IPS-NIHi11 (cell line): ENCODE results near the gene PLCZ1.
"Not testable (repeated sequence)": the region's sequence is repeated elsewhere in the genome, so short reads cannot be mapped to it uniquely, and the experiment has no call there.

Experiments
- DNase-seq: peaks from one replicate; pipeline ENCODE4 v3.0.0; 2012; ENCODE audit warnings: mixed read lengths, low spot score

The PLCZ1 gene

DNA sequence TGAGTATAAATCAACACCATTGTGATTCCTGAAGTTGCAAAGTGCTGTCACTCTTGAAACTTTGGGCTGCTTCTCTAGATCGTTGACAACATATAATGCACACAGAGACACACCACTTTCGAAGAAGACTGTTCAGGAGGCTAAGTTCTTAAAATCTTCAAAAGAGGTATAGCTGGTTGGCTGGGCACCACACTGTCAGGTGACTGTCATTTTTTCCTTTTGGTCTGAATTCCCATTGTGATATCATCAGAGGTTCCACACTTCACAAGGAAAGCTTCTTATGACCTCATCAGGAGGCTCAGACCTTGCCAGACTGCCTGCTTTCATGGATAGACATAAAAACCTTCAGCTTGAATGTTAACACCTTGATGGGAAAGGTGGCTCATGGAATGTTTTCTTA, at the start of gene PLCZ1, which contains the start of gene CAPZA3:
Gene PLCZ1 (minus strand): TSS at position 194 of the 400 bp plus-strand sequence. CDS start 641 bp downstream, outside the sequence.
Gene CAPZA3 (plus strand): TSS at position 301 of the 400 bp plus-strand sequence. CDS start 150 bp downstream, outside the sequence.
- DNase-seq: no peak

DNA sequence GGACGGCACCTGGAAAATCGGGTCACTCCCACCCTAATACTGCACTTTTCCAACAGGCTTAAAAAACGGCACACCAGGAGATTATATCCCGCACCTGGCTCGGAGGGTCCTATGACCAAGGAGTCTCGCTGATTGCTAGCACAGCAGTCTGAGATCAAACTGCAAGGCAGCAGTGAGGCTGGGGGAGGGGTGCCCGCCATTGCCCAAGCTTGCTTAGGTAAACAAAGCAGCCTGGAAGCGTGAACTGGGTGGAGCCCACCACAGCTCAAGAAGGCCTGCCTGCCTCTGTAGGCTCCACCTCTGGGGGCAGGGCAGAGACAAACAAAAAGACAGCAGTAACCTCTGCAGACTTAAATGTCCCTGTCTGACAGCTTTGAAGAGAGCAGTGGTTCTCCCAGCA, 47.7 kb upstream of the PLCZ1 start:
- not testable (repeated sequence) for DNase-seq

DNA sequence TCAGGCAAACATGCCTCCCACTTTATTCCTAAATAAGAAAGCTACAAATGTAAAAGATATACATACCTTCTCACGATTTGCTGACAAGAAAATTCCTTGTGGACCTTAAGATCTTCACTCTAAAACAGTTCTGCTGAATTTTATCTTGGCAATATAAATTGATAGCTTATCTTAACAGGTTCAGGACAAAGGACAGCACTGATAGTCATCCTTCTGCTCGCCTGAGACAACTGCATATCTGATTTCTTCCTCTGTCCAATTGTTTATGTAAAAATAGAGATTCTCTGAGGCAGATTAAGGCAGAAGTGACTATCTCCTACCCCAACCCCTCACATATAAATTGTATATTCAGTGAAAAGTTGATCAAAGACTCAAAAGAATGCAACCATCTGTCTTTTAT, 45.0 kb upstream of the PLCZ1 start:
- DNase-seq: no peak

DNA sequence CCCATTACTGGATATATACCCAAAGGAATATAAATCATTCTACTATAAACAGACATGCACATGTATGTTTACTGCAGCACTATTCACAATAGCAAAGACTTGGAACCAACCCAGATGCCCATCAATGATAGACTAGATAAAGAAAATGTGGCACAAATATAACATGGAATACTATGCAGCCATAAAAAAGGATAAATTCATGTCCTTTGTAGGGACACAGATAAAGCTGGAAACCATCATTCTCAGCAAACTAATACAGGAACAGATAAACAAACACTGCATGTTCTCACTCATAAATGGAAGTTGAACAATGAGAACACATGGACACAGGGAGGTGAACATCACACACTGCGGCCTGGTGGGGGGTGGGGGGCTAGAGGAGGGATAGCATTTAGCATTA, 28.7 kb upstream of the PLCZ1 start:
- DNase-seq: not testable (repeated sequence)

DNA sequence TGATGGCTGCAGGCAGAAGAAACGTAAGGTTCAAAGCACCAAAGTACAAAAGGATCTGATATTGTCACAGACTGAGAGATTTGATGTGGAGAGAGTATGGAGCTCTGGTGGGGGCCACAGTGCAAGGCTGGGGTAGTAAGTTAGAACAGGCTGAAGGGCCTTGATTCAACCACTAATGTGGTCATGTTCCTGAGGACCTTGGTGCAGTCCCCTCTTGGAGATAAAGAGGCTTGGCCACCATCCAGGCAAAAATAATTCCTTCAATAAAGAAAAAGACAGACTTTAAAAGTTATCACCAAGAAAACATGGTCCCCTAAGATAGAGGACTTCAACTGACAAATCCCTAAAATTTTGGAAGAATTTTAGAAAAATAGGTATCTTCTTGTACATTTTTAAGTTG, 17.5 kb upstream of the PLCZ1 start:
- no peak for DNase-seq

DNA sequence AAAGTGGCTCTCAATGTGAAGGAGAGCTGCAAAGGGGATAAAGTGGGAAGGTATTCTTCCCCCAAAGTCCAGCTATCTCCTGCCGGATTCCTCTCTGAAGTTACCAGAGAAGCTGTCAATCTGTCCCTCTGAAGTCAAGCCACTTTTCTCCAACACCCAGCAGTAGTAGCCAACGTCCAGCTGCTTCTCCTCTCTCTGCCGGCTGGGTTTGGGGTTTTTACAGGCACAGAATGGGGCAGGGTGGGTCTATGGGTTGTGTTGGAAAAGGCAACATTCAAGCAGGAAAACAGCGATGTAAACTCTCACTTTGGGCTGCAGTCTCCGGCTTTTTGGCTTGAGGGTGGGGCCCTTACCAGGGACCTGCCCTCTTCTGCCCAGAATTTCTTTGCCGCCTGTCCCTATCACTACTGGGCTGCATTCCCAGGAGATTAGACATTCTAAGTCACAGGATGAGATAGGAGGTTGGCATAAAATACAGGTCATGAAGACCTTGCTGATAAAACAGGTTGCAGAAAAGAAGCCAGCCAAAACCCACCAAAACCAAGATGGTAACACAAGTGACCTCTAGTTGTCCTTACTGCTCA, 16.4 kb upstream of the PLCZ1 start:
- DNase-seq: no peak

DNA sequence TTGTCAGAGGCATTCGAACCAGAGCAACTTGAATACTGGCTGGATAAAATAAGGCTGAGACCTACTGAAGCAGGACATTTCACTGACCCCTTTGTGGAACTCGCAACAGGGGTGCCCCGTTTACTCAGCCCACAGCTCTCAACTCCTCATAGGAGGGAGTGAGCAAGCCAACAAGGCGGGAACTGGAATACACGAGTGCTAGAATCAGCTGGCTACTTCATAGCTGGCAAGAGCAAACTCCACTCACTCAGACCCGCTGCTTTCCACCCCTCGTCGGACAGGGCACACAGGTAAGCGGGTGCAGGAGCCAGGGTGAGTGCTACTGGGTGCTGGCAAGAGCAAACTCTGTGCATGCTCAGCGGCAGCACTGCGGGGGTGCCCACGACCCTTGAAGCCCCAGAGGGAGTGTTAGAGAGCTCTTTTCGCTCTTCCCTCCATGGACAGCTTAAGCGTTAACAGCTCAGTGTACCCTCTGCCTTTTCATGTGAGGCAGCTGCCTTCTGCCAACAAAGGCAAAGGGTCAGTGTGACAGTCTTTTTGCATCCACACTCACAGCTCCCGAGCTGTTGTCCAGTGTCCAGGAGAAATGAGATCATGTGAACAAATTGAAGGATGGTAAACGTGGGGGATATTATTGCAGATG, 15.8 kb upstream of the PLCZ1 start:
- no peak for DNase-seq

GRCh38 chr12:18752947-18753346, 15.1 kb upstream of the PLCZ1 start:
- DNase-seq: peak; percentile 50

- peak; percentile 29 for DNase-seq
Observed at GRCh38 chr12:18752280-18752920, 14.6 kb upstream of the PLCZ1 start.

- no peak for DNase-seq
Observed at GRCh38 chr12:18751866-18752265, 14.1 kb upstream of the PLCZ1 start.

GRCh38 chr12:18750085-18750484, 12.3 kb upstream of the PLCZ1 start:
- DNase-seq: no peak

DNA sequence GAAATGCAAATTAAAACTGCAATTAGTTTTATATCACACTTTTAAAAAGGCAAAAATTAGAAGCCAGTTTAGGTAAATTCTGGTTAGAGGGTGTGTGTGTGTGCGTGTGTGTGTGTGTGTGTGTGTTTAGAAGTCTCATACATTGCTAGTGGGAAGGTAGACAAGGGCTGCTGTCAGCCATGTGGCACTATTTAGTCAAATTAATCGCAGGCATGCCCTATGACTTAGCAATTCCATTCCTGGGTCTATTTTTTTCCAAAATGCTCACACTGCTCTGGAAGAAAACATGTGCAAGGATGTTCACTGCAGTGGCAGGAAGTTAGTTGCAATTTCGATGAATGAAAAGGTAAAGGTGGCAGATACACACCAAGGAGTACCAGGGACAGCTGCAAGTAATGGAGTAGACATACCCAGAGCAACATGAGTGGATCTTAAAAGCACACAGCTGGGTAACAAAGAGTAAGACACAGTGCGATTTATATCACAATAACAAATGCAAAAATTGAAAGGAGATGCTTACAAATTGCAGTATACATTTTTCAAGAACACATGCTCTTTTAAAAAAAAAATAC, 11.7 kb upstream of the PLCZ1 start:
- no peak for DNase-seq

DNA sequence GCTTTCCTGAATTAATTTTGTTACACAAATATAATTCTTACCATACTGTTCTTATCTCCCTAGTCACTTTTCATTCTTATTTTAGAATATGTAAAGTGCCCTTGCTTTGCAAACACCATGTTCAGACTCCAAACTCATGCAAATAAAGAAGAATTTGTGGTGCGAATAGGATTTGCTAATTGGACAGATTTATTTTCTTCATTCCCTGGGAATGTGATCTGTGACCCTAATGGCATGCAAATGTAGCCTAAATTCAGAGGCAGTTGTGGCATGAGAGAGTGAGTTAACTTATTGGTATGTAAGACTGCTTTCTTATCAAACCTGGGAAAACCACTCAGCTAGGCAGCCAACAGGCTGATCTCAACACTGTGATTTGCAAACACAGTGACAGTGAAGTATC, 10.1 kb upstream of the PLCZ1 start:
- DNase-seq: peak; percentile 16

- DNase-seq: no peak
Observed at GRCh38 chr12:18731156-18731555, 6.7 kb downstream of the PLCZ1 start.

DNA sequence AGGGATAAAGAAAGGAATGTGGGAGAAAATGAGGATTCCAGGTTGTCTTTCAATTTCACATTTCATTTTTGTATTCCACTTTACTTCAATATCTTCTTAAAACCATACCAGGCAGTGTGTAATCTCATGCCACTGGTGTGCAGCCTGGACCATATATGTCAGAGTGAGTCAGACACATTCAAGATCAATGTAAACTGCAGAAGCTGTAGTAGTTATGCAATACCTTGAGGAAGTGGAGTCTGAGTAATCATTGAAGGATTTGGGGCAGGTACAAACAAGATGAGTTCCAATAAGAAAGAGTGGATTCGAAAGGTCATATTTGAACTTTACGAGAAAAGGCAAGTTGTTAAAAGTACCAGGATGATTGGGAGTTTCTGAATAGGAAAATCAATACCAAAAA, 14.1 kb downstream of the PLCZ1 start:
- no peak for DNase-seq

DNA sequence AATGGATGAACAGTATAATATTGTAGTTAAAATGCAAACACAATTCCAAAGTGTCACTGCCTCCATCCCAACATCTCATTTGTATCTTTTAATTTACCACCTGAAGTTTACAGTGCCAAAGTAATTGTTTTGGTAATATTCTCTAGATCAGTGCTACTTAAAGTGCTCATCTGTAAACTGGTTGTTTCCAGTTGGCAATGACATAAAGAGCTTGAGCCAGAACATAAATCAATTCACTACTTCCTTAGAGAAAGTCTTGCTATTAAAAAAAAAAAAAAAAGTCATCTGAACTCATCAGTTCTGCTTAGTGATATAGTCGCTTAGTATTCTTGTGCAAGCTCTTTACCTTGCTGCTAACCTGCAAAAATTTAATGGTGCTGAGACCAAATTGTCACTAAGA, 16.4 kb downstream of the PLCZ1 start:
- no peak for DNase-seq

DNA sequence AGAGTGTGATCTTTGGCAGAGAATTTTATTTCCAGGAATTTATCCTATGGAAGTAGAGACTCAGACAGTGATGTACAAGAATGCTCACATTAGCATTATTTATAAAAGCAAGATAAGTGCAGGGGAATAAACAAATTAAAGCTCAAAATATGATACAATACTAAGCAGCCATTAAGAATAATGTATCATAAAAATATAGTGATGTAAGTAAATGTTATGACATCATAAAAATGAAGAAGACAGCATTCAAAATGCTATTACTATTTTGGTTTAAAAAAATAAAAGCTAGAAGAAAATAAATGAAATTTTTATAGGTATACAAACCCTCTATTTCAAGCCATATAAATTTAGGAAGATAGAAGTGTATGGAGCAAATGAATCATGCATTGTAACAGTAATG, 17.1 kb downstream of the PLCZ1 start:
- no peak for DNase-seq

- no peak for DNase-seq
Observed at GRCh38 chr12:18719922-18720510, 17.8 kb downstream of the PLCZ1 start.

DNA sequence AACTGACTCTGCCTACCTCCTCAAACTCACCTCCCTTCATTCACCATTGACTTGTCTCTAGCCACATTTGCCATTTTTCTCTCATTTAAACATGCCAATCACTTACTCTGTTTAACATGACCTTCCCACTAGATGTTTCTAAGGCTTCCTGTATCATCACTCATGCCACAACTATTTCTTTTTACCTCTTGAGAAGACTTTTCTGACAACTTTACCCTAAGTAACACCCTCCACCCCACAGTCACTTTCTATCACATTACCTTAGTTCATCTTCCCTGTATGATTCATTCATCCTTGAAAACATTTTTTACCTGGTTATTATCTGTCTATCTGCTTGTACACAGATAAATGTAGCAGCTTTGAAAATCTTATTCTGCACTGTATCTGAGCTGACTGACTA, 19.4 kb downstream of the PLCZ1 start:
- DNase-seq: no peak

- DNase-seq: no peak
Observed at GRCh38 chr12:18716236-18716635, 21.6 kb downstream of the PLCZ1 start.

DNA sequence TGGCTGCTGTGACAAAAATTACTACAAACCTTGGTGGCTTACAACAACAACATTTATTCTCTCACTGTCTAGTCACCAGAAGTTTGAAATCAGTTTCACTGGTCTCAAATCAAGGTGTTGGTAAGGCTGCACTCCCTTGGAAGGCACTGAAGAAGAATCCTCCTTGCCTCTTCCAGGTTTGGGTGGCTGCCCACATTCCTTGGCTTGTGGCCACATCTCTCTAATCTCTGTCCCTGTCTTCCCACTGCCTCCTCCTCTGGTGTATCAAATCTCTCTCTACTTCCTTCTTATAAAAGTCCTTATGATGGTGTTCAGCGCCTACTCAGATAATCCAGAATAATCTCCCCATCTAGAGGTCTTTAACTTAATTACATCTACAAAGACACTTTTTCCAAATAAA, 31.0 kb downstream of the PLCZ1 start:
- no peak for DNase-seq

GRCh38 chr12:18703911-18704310, 33.9 kb downstream of the PLCZ1 start:
- no peak for DNase-seq

DNA sequence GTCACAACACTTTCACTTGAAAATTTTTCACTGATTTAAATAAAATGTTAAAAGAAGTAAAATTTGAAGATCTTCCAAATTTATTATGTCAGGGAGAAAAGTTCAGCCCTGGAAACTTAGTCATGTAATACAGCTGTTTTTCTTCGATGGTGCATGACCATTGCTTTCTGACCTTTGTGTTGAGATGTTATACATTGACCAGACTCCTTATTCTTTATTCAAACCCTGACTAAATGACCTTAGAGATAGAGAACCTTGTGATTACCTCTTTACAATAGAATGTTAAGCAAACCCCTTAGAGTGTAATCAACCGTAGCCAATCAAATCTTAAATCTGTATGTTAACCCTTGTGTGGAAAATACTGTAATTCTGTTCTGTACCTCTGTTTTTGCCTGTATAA, 34.5 kb downstream of the PLCZ1 start:
- no peak for DNase-seq
